Measurements from ENCODE around the gene INO80D.
"Not testable (repeated sequence)": the region's sequence is repeated elsewhere in the genome, so short reads cannot be mapped to it uniquely, and the experiment has no call there.

Gene INO80D

DNA sequence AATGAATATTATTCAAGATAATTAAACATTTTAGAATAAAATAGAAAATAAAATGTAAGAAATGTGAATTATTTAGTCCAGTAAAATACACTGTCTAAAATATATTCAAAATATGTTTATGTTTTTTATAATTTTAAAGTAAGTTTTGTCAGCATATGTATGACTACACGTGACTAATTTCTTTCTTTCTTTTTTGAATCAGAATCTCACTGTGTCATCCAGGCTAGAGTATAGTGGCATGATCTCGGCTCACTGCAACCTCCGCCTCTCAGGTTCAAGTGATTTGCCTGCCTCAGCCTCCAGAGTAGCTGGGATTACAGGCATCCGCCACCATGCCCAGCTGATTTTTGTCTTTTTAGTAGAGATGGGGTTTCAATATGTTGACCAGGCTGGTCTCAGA, 19.1 kb upstream of the INO80D start (continued):
- TF ChIP-seq, protein P1, sequence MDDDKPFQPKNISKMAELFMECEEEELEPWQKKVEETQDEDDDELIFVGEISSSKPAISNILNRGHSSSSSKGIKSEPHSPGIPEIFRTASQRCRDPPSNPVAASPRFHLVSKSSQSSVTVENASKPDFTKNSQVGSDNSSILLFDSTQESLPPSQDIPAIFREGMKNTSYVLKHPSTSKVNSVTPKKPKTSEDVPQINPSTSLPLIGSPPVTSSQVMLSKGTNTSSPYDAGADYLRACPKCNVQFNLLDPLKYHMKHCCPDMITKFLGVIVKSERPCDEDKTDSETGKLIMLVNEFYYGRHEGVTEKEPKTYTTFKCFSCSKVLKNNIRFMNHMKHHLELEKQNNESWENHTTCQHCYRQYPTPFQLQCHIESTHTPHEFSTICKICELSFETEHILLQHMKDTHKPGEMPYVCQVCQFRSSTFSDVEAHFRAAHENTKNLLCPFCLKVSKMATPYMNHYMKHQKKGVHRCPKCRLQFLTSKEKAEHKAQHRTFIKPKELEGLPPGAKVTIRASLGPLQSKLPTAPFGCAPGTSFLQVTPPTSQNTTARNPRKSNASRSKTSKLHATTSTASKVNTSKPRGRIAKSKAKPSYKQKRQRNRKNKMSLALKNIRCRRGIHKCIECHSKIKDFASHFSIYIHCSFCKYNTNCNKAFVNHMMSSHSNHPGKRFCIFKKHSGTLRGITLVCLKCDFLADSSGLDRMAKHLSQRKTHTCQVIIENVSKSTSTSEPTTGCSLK (tag by site-specific recombination; IDR thresholded peaks at IDR 0.05), result no peak
- no peak for TF ChIP-seq ZNF621 (tag by site-specific recombination; IDR thresholded peaks at IDR 0.05)
- no peak for TF ChIP-seq ZNF677 (tag by site-specific recombination; IDR thresholded peaks at IDR 0.05)

DNA sequence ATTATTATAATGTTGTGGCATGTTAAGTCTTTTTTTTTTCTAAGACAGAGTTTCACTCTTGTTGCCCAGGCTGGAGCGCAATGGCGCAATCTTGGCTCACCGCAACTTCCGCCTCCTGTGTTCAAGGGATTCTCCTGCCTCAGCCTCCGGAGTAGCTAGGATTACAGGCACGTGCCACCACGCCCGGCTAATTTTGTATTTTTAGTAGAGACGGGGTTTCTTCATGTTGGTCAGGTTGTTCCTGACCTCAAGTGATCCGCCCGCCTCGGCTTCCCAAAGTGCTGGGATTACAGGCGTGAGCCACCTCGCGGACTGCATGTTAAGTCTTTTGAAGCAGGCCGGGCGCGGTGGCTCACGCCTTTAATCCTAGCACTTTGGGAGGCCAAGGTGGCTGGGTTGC, 12.9 kb upstream of the INO80D start:
- not testable (repeated sequence) for H3K4me1 ChIP-seq (ENCODE audit: control insufficient read depth, insufficient read depth, low read length); H3K27ac ChIP-seq (ENCODE audit: extremely low read depth, low read depth, low read length); H3K36me3 ChIP-seq (ENCODE audit: control insufficient read depth in 2 of 2, insufficient read depth in 1 of 2, low read length in 2 of 2); H3K4me3 ChIP-seq (ENCODE audit: low read depth, low read length); H3K9me3 ChIP-seq (ENCODE audit: control insufficient read depth, insufficient read depth, low read depth, low read length)
- ChIA-PET POLR2A (interaction anchor here (0.6 to 1.2 kb wide), 2 partner anchors 13 to 15 kb away, joined by 3 to 5 read pairs; partner anchors contain the start of gene INO80D), CTCF (interaction anchor here (0.9 kb wide), 1 partner anchor 11 kb away, joined by 6 read pairs; no protein-coding TSS in a partner anchor)

DNA sequence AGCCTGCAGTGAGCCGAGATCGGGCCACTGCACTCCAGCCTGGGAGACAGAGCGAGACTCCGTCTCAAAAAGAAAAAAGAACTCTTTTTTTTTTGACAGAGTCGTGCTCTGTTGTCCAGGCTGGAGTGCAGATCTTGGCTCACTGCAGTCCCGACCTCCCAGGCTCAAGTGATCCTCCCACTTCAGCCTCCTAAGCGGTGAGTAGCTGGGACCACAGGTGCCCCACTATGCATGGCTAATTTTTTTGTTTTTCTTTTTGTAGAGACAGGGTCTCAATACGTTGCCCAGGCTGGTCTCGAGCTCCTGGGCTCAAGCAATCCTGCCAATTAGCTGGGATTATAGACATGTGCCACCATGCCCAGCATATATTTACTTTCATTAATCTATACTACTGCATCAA, 12.5 kb upstream of the INO80D start:
- ChIA-PET POLR2A (interaction anchor here (0.6 to 1.2 kb wide), 3 partner anchors 12 to 1142 kb away, joined by 3 to 5 read pairs (median 3); partner anchors contain the start of gene INO80D), CTCF (no interaction called here)
- TF ChIP-seq ZNF248 (tag by site-specific recombination; IDR thresholded peaks at IDR 0.05) (no peak), ZNF350 (tag by site-specific recombination; IDR thresholded peaks at IDR 0.05) (no peak), ZNF544 (tag by site-specific recombination; IDR thresholded peaks at IDR 0.05) (no peak), ZNF747 (tag by site-specific recombination; IDR thresholded peaks at IDR 0.05) (no peak), ZEB2 (tag by site-specific recombination; IDR thresholded peaks at IDR 0.05) (no peak), ZNF837 (tag by site-specific recombination; IDR thresholded peaks at IDR 0.05) (no peak), HOXA7 (CRISPR knock-in tag; IDR thresholded peaks at IDR 0.05; ENCODE audit: borderline replicate concordance) (no peak), ZNF423 (tag by site-specific recombination; IDR thresholded peaks at IDR 0.05) (no peak), ZNF394 (tag by site-specific recombination; IDR thresholded peaks at IDR 0.05; ENCODE audit: borderline replicate concordance) (no peak), ZNF830 (tag by site-specific recombination; IDR thresholded peaks at IDR 0.05; ENCODE audit: low read depth) (no peak), ZNF114 (tag by site-specific recombination; IDR thresholded peaks at IDR 0.05) (no peak), ZNF157 (tag by site-specific recombination; IDR thresholded peaks at IDR 0.05) (no peak), SP7 (tag by site-specific recombination; IDR thresholded peaks at IDR 0.05) (no peak), ZNF146 (tag by site-specific recombination; IDR thresholded peaks at IDR 0.05) (no peak)
- TF ChIP-seq, protein P2, sequence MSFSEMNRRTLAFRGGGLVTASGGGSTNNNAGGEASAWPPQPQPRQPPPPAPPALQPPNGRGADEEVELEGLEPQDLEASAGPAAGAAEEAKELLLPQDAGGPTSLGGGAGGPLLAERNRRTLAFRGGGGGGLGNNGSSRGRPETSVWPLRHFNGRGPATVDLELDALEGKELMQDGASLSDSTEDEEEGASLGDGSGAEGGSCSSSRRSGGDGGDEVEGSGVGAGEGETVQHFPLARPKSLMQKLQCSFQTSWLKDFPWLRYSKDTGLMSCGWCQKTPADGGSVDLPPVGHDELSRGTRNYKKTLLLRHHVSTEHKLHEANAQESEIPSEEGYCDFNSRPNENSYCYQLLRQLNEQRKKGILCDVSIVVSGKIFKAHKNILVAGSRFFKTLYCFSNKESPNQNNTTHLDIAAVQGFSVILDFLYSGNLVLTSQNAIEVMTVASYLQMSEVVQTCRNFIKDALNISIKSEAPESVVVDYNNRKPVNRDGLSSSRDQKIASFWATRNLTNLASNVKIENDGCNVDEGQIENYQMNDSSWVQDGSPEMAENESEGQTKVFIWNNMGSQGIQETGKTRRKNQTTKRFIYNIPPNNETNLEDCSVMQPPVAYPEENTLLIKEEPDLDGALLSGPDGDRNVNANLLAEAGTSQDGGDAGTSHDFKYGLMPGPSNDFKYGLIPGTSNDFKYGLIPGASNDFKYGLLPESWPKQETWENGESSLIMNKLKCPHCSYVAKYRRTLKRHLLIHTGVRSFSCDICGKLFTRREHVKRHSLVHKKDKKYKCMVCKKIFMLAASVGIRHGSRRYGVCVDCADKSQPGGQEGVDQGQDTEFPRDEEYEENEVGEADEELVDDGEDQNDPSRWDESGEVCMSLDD (tag by site-specific recombination; IDR thresholded peaks at IDR 0.05), result no peak
- TF ChIP-seq, protein P3, sequence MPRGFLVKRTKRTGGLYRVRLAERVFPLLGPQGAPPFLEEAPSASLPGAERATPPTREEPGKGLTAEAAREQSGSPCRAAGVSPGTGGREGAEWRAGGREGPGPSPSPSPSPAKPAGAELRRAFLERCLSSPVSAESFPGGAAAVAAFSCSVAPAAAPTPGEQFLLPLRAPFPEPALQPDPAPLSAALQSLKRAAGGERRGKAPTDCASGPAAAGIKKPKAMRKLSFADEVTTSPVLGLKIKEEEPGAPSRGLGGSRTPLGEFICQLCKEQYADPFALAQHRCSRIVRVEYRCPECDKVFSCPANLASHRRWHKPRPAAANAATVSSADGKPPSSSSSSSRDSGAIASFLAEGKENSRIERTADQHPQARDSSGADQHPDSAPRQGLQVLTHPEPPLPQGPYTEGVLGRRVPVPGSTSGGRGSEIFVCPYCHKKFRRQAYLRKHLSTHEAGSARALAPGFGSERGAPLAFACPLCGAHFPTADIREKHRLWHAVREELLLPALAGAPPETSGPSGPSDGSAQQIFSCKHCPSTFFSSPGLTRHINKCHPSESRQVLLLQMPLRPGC (tag by site-specific recombination; IDR thresholded peaks at IDR 0.05), result no peak
- TF ChIP-seq, protein P4, sequence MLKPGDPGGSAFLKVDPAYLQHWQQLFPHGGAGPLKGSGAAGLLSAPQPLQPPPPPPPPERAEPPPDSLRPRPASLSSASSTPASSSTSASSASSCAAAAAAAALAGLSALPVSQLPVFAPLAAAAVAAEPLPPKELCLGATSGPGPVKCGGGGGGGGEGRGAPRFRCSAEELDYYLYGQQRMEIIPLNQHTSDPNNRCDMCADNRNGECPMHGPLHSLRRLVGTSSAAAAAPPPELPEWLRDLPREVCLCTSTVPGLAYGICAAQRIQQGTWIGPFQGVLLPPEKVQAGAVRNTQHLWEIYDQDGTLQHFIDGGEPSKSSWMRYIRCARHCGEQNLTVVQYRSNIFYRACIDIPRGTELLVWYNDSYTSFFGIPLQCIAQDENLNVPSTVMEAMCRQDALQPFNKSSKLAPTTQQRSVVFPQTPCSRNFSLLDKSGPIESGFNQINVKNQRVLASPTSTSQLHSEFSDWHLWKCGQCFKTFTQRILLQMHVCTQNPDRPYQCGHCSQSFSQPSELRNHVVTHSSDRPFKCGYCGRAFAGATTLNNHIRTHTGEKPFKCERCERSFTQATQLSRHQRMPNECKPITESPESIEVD (tag by site-specific recombination; IDR thresholded peaks at IDR 0.05), result no peak
- TF ChIP-seq, protein P5, sequence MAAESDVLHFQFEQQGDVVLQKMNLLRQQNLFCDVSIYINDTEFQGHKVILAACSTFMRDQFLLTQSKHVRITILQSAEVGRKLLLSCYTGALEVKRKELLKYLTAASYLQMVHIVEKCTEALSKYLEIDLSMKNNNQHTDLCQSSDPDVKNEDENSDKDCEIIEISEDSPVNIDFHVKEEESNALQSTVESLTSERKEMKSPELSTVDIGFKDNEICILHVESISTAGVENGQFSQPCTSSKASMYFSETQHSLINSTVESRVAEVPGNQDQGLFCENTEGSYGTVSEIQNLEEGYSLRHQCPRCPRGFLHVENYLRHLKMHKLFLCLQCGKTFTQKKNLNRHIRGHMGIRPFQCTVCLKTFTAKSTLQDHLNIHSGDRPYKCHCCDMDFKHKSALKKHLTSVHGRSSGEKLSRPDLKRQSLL (tag by site-specific recombination; IDR thresholded peaks at IDR 0.05), result no peak
- TF ChIP-seq, protein P6, sequence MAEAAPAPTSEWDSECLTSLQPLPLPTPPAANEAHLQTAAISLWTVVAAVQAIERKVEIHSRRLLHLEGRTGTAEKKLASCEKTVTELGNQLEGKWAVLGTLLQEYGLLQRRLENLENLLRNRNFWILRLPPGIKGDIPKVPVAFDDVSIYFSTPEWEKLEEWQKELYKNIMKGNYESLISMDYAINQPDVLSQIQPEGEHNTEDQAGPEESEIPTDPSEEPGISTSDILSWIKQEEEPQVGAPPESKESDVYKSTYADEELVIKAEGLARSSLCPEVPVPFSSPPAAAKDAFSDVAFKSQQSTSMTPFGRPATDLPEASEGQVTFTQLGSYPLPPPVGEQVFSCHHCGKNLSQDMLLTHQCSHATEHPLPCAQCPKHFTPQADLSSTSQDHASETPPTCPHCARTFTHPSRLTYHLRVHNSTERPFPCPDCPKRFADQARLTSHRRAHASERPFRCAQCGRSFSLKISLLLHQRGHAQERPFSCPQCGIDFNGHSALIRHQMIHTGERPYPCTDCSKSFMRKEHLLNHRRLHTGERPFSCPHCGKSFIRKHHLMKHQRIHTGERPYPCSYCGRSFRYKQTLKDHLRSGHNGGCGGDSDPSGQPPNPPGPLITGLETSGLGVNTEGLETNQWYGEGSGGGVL (tag by site-specific recombination; IDR thresholded peaks at IDR 0.05), result no peak

More for the DNA sequence above, 12.5 kb upstream of the INO80D start:
- Histone ChIP-seq H3K4me3 (ENCODE audit: low read depth, low read length) (no peak overlapping the region), H3K36me3 (ENCODE audit: control insufficient read depth in 2 of 2, insufficient read depth in 1 of 2, low read length in 2 of 2) (no peaks in the 10 kb centered on the region), H3K9me3 (ENCODE audit: control insufficient read depth, insufficient read depth, low read depth, low read length) (no peaks in the 10 kb centered on the region), H3K4me1 (ENCODE audit: control insufficient read depth, insufficient read depth, low read length) (no peaks in the 10 kb centered on the region), H3K27ac (ENCODE audit: extremely low read depth, low read depth, low read length) (no peak overlapping the region)

Data from HEK293 (cell line).